GM21515 (cell line): Measurements from ENCODE around the gene ZNF791.
"Not testable (repeated sequence)": the region's sequence is repeated elsewhere in the genome, so short reads cannot be mapped to it uniquely, and the experiment has no call there.

ENCODE experiments used
- ATAC-seq: cut with Tn5 transposase; IDR thresholded peaks from one replicate; pipeline ENCODE4 v1.9.1; 2021; ENCODE audit not compliant: unreplicated experiment

Gene ZNF791

DNA sequence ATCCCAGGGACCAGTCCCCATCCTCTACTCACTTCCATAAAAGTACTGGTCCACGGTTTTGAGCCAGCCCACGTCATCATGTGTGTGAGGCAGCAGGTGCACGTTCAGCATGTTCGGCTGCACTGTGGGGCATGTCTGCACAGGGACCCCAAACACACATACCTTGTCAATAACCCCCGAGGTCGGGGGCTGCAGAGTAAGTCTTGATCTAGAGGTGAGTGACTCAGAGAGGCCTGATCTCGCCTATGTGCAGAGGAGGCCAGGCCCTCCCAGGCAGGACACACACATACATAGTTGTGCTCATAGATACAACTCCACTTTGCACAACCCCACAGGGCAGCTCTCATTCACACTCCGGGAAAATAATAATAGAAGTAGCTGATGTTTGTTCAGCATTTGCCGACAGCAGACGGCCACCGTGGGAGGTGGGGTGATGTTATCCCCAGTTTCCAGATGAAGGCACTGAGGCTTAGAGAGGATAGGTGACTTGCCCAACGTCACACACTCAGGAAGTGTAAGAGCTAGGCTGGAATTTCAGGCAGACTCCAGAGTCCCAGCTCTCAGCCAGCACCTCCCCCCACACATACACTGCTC, 55.0 kb downstream of the ZNF791 start:
- no peak for ATAC-seq

DNA sequence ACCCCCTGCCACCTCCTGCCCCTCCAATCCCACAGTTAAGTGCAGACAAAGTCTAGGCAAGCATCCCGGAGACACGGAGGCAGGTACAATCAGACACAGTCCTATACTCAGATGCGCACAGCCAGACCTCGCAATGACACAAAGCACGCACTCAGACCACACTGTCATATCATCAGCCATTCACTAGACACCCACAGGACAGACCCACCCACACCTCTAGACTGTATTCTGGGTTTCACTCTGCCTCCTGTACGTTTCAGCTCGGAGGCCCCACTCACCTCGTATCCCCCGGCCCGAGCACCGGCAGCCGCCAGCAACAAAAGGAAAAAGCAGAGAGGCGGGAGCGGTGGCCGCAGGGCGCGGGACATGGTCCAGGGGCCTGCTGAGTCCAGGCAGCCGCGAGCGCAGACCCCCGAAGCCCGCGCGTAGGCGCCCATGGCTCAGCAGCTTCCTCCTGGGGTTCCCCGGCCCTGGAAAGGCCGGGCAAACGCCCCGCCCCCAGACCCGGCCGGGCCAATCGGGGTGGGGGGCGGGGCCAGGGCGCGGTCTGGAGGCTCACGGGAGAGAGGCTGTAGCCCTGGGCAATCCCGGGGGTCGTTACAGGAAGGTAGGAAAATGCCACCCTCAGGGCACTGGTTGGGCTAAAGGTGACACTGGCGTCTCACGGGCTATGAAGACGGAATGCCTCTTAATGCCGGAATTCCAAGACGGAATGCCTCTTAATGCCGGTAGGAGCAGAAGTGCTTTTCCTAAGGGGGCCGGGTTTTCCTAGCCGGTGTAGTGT, 55.7 kb downstream of the ZNF791 start, which contains the start of the genes MAN2B1 and WDR83:
Gene MAN2B1, minus strand, starts transcription at position 478 of the 784 bp plus-strand sequence. Its CDS starts 41 bp downstream, at position 437.
Gene WDR83, plus strand, starts transcription at position 543 of the 784 bp plus-strand sequence. CDS start 2,984 bp downstream, outside the sequence.
- ATAC-seq = peak; percentile 37

DNA sequence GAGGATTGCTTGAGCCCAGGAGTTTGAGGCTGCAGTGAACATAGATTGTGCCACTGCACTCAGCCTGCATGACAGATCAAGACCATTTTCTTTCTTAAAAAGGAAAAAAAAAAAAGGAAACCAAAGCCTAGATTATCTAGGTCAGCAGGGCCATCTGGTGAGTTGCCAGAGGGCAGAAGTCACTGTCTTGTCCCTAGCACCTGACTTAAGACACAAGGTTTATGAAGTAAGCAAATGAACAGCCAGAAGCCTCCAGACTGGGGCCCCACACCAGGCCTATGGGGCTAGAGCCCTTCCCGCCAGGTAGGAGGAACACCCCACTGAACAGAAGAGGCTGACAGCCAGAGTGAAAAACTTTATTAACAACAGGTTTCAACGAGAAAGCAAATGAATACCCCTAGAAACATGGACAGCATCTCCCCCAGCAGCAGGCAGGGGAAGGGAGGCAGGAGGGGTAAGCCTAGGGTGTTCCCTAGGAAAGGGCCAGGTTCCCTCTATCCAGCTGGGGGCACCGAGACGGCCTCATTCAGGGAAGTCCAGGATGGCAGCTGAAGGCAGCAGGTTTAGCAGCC, 57.1 kb downstream of the ZNF791 start:
- ATAC-seq = no peak

DNA sequence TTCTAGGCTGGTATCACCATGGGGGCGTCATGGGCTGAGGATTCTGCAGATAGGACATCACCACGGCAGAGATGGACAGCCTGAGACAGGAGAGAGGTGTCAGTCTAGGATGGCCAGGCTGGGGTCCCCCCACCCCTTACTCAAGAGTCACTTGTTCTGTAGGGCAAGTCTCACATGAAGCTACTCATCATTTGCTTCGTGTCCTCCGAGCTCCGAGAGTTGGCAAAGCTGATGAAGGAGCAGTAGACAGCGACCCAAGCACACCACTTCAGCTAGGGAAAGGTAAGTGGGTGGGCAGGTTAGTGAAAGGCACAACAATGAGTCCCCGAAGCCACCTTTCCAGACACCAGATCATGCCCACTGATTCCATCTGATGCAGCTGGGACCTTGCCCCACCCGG, 57.6 kb downstream of the ZNF791 start:
- ATAC-seq = no peak

DNA sequence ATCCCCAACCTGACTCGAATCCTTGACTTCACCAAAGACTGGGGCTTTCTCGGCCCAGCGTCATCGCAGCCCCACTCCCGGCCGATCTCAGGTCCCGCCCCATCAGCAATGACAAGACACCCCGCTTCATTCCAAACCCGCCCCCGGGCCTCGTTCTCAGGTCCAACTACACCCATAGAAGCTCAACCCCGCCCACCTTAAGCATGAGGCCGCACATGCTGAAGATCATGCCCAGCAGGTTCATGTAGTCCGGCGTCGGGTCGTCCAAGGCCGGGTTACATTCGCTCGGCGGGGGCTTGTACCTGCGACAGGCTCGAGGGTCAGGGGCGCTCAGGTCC, 58.2 kb downstream of the ZNF791 start:
- no peak for ATAC-seq

DNA sequence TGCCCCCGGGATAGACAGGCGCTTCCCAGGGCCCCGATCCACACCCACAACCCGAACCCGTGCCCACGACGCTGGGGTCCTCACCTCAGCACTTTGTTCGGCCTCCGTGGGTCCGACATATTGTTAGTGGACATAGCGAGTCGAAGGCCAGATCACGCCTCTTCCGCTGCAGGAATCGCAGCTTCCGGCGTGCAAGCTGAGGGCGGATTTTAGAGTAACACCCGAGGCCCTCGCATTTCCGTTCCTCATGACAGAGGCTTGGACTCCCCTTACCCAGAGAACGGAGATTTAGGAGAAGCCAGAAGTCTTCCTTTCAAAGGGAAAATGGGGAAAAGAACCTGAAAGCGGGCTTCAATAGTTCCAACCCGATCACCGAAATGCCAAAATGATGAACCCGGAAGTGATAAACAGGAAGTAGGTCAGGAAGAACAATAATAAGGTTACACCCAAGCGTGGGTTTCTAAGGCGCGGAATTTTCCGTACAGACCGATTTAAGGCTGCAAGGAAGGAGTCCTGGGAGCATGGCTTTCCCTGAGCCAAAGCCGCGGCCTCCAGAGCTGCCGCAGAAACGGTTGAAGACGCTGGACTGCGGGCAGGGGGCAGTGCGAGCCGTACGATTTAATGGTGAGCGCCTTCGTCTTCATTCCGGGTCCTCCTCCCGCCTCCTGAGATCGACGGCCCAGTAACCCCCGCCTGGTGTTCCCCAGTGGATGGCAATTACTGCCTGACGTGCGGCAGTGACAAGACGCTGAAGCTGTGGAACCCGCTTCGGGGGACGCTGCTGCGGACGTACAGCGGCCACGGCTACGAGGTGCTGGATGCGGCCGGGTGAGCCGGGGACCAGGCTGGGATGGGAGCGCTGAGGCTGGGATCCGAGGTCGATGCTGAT, 58.8 kb downstream of the ZNF791 start:
- no peak for ATAC-seq

DNA sequence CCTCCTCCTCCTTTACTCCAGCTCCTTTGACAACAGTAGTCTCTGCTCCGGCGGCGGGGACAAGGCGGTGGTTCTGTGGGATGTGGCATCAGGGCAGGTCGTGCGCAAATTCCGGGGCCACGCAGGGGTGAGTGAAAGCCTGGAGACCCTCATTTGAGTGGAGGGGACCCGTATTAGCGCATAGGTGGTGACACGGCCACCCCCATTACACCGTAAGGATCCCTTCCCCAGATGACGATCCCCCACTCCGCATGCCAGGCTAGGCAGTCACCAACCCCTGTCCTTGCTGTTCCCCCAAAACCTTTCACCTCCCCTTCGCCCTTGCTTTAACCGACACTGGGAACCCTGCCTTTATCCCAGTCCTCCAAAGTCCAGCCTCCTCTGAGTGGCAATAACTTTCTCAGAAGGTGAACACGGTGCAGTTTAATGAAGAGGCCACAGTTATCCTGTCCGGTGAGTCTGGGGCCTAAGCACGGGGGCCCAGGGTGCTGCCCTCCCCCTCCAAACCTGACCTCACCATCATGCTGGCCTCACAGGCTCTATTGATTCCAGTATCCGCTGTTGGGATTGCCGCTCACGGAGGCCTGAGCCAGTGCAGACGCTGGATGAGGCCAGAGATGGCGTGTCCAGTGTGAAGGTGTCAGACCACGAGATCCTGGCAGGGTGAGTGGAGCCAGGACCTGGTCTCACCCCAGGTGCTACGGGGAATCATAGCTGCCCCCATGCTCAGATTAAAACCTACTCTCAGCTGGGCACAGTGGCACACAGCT, 59.6 kb downstream of the ZNF791 start:
- ATAC-seq = no peak

DNA sequence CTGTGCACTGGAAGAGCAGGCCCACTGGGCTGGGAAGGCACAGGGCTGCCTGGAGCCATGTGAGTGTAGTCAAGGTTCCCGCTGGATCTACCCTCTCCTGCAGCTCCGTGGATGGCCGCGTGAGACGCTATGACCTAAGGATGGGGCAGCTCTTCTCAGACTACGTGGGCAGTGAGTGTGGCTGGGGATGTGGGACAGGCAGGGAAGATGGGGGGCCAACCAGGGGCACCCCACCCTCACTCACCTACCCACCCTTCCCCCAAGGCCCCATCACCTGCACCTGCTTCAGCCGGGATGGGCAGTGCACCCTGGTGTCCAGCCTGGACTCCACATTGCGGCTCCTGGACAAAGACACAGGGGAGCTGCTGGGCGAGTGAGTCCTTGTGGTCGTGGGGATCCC, 62.0 kb downstream of the ZNF791 start:
- no peak for ATAC-seq

DNA sequence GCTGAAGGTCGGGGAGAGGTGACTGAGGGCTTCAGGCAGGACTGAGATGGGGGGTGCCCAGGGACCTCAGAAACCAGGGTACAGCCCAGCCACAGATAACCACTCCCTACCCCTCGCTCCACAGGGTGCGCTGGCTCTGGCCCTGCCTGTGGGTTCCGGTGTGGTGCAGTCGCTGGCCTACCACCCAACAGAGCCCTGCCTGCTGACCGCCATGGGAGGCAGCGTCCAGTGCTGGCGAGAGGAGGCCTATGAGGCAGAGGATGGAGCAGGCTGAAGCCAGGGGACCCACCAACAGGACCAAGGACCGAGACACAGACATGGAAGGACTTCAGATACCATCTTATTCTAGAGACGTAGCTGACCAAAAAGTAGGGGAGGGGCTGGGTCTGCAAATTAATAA, 64.7 kb downstream of the ZNF791 start:
- ATAC-seq = no peak

DNA sequence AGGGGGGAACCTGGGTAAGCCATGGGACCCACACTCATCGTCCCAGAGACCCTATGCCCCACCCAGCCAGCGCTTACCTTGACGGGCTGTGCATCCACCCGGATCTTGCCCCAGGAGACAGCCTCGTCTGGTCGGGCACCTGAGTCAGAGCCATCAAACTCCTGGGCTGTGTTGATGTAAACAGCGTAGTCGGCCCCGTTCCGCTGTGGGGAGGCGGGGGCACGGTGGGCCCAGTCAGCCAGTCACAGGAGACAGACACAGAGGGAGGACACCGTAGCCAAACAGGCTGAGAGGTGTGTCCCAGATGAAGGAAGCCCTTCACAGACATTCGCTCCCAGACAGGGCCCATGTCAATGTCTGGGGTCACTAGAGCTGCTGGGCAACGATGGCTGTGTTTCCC, 65.2 kb downstream of the ZNF791 start:
- ATAC-seq = no peak

DNA sequence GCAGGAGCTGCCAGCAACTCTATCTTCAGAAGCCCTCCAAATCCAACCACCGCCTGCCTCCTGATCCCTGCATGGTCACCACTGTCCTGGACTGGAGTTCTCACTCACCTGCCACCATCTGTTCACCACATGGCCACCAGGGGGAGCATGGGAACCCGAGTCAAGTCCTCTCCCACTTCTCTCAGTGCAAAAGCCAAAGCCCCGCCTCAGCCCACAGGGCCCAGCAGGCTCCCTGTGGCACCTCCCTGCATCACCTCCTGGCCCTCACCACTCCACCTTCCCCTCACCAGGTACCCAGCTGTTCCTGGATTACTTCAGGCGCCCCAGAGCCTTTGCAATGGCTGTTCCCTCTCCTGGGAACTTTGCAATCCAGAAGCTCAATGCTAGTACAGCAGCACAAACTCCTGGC, 65.7 kb downstream of the ZNF791 start:
- ATAC-seq = no peak

DNA sequence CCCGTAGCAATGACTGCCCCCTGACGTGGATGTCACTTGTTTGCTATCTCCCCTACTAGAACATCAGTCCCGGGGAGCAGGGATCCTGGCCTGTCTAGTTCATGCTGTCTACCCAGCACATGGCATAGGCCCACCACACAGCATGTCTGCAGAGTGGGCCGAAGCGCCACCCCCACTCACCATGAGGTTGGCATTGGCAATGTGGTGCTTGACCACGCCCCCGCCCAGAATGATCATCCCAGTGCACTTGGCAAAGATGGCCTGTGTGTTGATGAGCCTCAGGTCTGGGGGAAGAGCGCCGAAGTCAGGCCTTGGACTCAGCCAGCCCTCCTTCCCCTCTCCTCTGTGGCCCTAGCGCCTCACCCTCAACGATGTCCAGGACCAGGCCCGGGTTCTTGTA, 66.2 kb downstream of the ZNF791 start:
- no peak for ATAC-seq

DNA sequence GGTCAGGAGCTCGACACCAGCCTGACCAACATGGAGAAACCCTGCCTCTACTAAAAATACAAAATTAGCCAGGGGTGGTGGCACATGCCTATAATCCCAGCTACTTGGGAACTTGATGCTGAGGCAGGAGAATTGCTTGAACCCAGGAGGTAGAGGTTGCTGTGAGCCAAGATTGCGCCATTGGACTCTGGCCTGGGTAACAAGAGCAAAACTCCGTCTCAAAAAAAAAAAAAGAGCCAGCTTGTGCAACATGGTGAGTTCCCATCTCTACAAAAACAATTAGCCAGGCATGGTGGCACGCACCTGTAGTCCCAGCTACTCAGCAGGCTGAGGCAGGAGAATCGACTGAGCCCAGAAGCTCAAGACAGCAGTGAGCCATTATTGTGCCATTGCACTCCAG, 67.3 kb downstream of the ZNF791 start:
- not testable (repeated sequence) for ATAC-seq

DNA sequence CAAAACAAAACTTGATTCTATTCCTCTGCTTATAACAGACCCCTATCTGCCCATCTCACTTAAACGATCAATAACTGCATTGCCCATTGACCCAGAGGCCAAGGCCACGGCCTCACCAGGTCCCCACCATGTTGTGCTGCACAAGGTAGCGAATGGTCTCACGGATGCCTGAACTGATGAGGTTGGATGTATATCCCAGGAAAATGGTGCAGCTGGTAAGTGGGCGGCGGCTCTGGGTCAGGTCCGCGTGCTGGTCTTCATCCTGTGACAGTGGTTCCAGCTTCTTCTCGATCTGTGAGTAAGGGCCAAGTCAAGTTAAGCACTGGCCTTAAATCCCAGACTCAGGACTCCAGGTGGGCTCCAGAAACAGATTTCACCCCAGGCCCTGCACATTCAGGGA, 69.3 kb downstream of the ZNF791 start:
- no peak for ATAC-seq

DNA sequence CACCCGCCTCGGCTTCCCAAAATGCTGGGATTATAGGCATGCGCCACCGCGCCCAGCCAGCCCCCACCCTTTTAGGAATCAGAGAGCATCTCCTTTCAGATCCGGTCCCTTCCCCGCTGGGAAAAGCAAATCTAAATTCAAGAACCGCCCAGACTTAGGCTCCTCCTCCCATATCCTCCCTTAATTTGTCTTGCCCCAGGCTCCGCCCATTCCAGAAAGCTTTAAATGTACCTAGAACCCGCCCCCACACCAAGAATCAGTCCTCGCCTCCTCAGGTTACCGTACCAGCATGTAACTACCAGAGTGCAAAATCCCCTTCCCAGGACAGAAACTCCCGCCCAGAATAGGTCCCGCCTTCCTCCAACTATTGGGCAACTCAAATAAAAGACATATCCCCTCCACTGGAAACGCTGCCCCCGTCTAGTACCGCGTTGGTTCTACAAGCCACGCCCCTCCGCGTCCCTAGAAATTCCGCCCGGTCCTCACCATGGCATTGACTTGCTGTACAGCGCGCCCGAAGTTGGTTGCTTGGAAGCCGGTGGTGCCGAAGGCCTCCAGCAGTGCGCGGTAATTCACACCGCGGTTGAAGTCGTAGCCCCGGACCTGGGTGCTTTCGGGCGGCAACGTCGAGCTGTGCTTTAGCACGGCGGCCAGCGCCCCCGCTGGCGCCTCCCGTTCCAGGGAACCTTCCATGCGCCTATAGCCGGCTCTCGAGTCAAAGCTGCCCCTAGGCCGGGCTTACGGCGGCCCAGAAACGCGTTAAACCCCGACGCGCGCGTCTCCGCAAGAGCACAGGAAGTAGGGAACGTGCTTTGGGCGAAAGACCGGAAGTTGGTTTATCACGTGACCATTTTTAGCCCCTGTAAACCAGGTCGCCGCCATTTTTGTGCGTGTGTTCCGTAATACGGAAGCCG, 70.6 kb downstream of the ZNF791 start, which contains the start of gene DHPS:
Gene DHPS, minus strand, starts transcription at position 807 of the 914 bp plus-strand sequence. Its CDS starts 114 bp downstream, at position 693.
- peak; percentile 54 for ATAC-seq
